GM21381 (cell line): ENCODE measurements around the gene FHIP2A.
"Not testable (repeated sequence)": the region's sequence is repeated elsewhere in the genome, so short reads cannot be mapped to it uniquely, and the experiment has no call there.

ENCODE experiments used
- ATAC-seq: cut with Tn5 transposase; IDR thresholded peaks from one replicate; pipeline ENCODE4 v1.9.1; 2021; ENCODE audit warnings: mild to moderate bottlenecking, moderate library complexity; ENCODE audit not compliant: unreplicated experiment

The FHIP2A gene

DNA sequence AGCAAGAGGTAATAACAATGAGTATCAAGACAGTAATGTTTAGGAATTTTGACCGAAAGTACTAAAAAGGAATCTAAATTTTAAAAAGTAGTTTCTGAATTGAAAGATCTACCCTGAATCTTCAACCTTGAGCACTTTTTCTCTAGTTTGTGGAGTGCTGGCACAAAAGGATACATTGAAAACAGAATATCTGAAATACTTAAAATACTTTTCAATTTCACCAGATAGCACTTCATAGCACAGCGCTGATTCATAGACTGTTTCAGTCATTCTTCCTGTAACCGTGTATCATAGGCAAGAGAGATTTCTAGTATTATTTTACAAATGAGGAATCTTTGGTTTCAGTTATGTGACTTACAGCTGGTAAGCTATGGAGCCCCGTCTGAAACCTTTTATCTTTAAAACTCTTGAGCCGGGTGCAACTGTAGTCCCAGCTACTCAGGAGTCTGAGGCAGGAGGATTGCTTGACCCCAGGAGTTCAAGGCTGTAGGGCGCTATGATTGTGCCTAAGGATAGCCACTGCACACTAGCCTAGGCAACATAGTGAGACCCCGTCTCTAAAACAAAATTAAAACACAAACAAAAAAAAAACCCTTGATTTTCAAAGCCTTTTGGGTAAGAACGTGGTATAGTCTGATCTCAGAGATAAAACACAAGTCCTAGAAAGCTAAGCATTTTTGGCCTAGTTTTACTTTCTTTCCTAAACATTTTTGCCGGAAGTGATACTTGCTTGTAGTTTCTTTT is 35.1 kb downstream of the FHIP2A start:
- ATAC-seq, result no peak

DNA sequence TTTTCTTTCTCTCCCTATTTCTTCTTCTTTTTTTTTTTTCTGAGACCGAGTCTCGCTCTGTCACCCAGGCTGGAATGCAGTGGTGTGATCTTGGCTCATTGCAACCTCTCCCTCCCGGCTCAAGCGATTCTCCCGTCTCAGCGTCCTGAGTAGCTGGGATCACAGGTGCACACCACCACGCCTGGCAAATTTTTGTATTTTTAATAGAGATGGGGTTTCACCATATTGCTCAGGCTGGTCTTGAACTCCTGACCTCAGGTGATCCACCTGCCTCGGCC is 35.6 kb downstream of the FHIP2A start:
- not testable (repeated sequence) for ATAC-seq

DNA sequence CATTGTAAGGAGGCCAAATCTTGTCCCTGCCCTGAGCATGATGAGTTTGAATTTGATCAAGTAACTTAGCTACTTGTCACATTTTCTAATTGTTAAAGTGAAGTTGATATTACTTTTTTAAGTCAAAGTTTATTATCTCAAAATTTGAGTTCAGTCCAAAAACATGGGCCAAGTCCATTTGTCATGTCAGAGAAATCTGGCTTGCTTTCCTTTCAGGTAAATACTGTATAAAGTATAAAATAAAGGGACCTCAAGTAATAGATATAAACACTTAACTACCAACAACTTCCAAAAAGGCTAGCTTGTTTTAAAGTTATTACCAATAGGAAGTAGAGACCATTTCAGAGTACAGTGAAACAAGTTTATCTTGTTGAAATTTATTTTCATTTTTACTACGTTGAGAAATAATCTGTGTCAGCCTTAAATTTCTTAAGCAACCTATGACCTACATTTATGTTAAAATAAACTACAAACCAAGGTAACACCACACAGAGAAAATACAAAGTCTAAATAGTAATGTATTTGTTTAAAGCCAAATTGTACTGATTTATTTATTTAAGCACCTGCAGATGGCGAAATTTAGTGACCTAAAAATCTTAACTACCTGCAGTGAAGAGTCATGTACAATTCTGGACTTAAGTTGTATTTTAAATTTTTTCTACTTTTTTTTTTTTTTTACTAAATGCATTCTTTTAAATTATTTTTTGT is 36.5 kb downstream of the FHIP2A start:
- no peak for ATAC-seq

DNA sequence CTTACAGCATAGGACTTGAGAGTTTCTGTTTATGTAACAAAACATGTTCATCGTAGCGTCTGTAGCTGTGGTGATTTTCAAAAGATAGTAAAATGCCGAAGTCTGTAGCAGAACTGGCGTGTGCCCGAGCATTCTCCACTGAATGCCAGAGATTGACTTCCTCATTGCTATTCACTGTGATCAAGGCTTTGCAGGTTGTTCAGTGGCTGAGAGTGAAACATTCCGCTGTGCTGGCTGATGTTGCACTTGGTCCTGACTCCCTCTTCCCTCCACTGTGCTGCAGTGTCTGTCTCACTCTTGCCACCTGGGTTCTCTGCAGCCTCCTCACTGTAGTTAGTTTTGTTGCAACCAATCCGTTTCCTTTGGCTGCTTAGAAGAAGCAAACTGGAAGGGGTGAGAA is 37.6 kb downstream of the FHIP2A start:
- ATAC-seq, result no peak

DNA sequence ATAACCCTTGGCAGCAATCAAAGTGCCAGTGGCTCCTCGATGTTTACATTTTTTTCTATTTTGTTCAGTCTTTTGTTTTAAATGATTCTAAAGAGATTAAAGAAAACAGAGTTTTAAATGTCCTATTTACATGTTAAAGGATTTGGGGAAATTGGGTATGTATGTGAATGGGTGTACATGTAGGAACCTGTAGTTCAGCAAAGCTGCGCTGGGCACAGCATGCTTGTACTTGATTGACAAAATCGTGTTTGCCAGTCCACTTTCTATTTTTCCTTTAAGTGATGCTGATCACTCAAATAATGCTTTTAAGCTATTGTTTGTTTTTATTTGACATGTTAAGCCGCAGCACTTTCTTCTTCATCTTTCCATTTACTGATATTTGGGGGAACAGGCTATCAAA is 40.9 kb downstream of the FHIP2A start:
- no peak for ATAC-seq

DNA sequence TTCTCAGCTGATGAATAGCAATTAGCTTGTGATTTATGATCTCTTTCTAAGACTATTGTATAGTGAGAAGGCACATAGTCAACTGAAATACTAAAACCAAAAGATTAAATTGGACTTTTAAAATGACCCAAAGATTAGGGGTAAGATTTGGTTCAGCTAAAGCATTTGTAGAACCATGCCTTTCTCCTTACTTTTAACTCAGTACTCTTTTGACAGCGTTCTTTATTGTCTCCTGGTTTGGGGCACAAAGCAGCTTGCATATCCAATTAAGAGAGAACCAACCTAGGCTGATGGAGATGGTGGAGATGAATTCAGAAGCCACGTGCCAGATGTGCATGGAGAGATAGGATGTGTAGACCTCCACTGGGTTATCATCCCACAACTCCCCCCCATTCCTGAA is 45.8 kb downstream of the FHIP2A start:
- no peak for ATAC-seq

DNA sequence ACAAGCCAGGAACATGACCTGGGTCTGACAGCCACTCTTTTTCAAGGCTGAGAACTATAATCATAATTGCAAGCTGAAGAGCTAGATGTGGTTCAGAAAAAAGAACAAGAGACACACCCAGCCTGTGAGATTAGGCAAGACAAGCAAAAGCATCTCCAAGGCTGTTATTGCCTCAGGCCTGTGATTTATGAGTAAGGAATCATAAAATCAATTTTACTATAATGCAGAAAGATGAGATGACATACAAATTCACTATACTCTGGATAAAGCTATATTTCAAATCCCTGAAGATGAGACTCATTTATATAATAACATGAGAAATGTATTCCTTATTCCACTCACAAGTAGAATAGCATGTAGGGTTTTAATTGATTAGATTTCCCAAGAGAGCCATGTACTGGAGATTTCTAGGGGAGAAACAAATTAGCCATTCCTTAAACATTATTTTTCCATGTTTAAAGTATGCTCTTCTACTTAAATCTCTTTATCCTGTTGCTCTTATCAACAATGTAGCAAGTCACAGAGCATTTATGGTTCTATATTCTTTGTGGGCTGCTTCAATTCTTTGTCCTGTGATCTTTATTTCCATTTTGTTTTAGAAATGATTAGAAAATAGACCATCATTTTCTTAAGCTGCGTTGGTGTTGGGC is 47.4 kb downstream of the FHIP2A start:
- ATAC-seq, result no peak

DNA sequence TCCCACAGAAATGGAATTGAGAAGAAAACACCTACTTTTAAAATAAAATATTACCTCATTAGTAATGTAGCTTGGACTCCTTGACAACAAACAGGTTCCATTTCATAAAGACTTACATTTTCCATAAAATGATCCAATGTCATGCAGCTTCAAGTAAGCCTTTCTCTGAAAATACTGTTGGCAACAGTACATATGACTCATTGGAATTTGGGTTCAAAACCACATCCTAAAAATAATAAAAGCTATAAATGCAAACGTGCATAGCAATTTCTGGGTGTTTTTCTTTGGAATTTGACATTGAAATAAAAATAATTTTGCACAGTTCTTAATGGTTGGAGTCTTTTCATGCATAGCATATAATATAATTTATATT is 47.9 kb downstream of the FHIP2A start:
- ATAC-seq, result no peak

DNA sequence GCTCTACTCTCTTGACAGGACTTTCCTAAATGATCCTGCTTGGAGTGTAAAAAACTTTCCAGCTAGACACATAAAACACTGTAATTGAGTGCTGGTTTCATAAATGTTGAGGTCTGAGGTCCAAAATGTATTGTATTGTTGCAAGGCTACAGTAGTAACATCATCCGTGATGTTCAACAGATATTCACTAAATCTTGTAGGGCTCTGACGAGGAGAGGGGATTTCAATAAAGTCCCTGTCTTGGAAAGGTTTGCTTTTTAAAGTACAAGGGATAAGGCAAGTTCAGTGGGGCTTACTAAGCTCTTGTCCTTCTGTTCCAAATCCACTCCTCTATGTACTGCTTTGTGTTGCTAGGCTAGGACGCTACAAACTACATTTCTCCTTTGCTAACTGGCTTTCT is 48.9 kb downstream of the FHIP2A start:
- ATAC-seq, result no peak

DNA sequence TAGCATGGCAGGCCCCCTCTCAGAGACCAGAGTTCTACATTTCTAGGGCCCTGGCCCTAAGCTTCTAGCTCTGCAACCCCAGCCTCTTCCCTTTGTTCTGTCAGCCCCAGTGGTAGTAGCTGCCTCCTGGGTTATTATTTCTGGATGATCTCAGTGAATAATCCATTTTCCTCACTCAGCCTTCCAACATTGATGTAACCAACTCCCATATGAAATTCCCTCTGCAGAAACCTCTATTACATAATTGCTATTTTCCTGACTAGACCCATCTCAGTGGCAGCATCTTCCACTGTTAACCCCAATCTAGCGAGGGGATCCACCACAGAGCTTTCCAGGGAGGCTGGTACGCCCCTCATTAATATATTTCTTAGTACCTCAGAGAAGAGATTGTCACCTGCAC is 49.8 kb downstream of the FHIP2A start:
- no peak for ATAC-seq
